K562 (cell line): ENCODE data around the gene SPHK1. TPM values are rescaled to one million over a fixed set of nuclear protein-coding genes. Genes with fewer than 3 reads are reported as not detected.

Experiments
- ATAC-seq: fragments of 200-7000 bp; cut with Tn5 transposase; 3 replicates; pipeline ENCODE4 v1.9.1; 2020; ENCODE audit warnings: moderate library complexity
- BruUV-seq: library from RNA; stranded (reverse); fragments of 400-500 nt; replicated peaks from 2 replicates; lab custom pipeline; 2021; lab: Mats Ljungman, UMichigan
- CTCF ChIA-PET: fragments of 300-600 bp; formaldehyde crosslinking; extraction: SDS; loops from one replicate; lab custom pipeline; 2021; ENCODE audit warnings: low intra/inter-chr PET ratio; lab: Yijun Ruan, JAX
- POLR2A ChIA-PET: fragments of 300-600, 350-650 bp; sonication (Branson Sonifier 250); formaldehyde crosslinking; extraction: SDS; loops from one replicate; lab custom pipeline; 2021; ENCODE audit warnings: antibody characterized with exemption, inconsistent platforms; lab: Yijun Ruan, JAX
- DNase-seq, 4 experiments: peaks; one replicate each; pipeline versions ENCODE4 v3.0.0 to v3.0.0-alpha.2; 2011 to 2018; ENCODE audit warnings: low spot score in 3 of 4, mixed read lengths in 3 of 4; ENCODE audit errors: extremely low read depth in 1 of 4
- FAIRE-seq: peaks from 2 replicates; lab custom pipeline; 2011; peaks lifted over from hg19 to GRCh38; lab: Jason Lieb, UNC
- H2AFZ ChIP-seq: 2 replicates; pipeline ENCODE4 v1.6.0; 2011; ENCODE audit warnings: low read depth, low read length, control low read depth, inconsistent platforms
- H3K27ac ChIP-seq: fragments of 200-600 bp; 3 replicates; pipeline ENCODE4 v1.8.0; 2011; ENCODE audit warnings: low read depth, mild to moderate bottlenecking, control low read depth, inconsistent platforms, low read length, moderate library complexity, mixed read lengths; ENCODE audit errors: extremely low read depth
- H3K27me3 ChIP-seq, 2 experiments: fragments of 300-600 bp in 1 of 2; 2 replicates in 1 of 2; 3 replicates in 1 of 2; pipeline versions ENCODE4 v1.6.0 to v1.8.0; 2011; ENCODE audit warnings: inconsistent platforms in 2 of 2, low read length in 2 of 2, mild to moderate bottlenecking in 1 of 2, mixed read lengths in 1 of 2, moderate library complexity in 1 of 2; ENCODE audit not compliant: control insufficient read depth in 2 of 2, insufficient read depth in 2 of 2
- H3K36me3 ChIP-seq: fragments of 300-600 bp; 3 replicates; pipeline ENCODE4 v1.8.0; 2011; ENCODE audit warnings: mild to moderate bottlenecking, low read length, inconsistent platforms; ENCODE audit not compliant: control insufficient read depth, insufficient read depth
- H3K4me1 ChIP-seq, 2 experiments: fragments of 200-600 bp in 1 of 2; replicated peaks in 1 of 2; 2 replicates in 1 of 2; 3 replicates in 1 of 2; pipeline versions ENCODE4 v1.5.1 to v1.8.0; 2011; ENCODE audit warnings: inconsistent platforms in 2 of 2, low read length in 2 of 2, mild to moderate bottlenecking in 1 of 2, mixed read lengths in 1 of 2, moderate library complexity in 1 of 2; ENCODE audit not compliant: control insufficient read depth in 2 of 2, insufficient read depth in 2 of 2
- H3K4me2 ChIP-seq: 2 replicates; pipeline ENCODE4 v1.6.1; 2011; ENCODE audit warnings: low read length, control low read depth, inconsistent platforms, mixed read lengths; ENCODE audit not compliant: insufficient read depth
- H3K4me3 ChIP-seq: fragments of 200-600 bp; sonication (generic), shearing (Covaris generic); 2 replicates; pipeline ENCODE4 v1.5.1; 2016; ENCODE audit warnings: control low read depth, inconsistent platforms
- H3K79me2 ChIP-seq: fragments of 200-600 bp; 3 replicates; pipeline ENCODE4 v1.8.0; 2011; ENCODE audit warnings: low read length, inconsistent platforms; ENCODE audit not compliant: control insufficient read depth, insufficient read depth
- H3K9ac ChIP-seq, 2 experiments: 2 replicates each; pipeline versions ENCODE4 v1.6.0 to v1.6.1; 2011; ENCODE audit warnings: low read depth in 2 of 2, low read length in 2 of 2, control low read depth in 1 of 2, inconsistent platforms in 1 of 2, mild to moderate bottlenecking in 1 of 2, mixed read lengths in 1 of 2; ENCODE audit not compliant: insufficient read depth in 1 of 2
- H3K9me1 ChIP-seq: one replicate; pipeline ENCODE4 v1.6.0; 2011; ENCODE audit warnings: inconsistent platforms, mild to moderate bottlenecking, low read length, moderate library complexity; ENCODE audit not compliant: control insufficient read depth, insufficient read depth
- H3K9me3 ChIP-seq: replicated peaks from 2 replicates; pipeline ENCODE4 v1.5.1; 2011; ENCODE audit warnings: low read depth, low read length, inconsistent platforms; ENCODE audit not compliant: control insufficient read depth, insufficient read depth
- H4K20me1 ChIP-seq: replicated peaks from 2 replicates; pipeline ENCODE4 v1.6.1; 2011; ENCODE audit warnings: low read length, inconsistent platforms, mixed read lengths; ENCODE audit not compliant: control insufficient read depth, insufficient read depth
- POLR2G ChIP-seq: fragments of 200-400 bp; formaldehyde crosslinking; IDR thresholded peaks from 2 replicates; pipeline ENCODE4 v1.6.1; 2017; ENCODE audit warnings: low read depth, mild to moderate bottlenecking, antibody characterized with exemption, low read length, moderate library complexity
- SIN3B ChIP-seq: fragments of 450-650 bp; IDR thresholded peaks from 2 replicates; pipeline ENCODE4 v1.6.1; 2017; ENCODE audit warnings: low read depth, mild to moderate bottlenecking, moderate library complexity
- SPI1 ChIP-seq: IDR thresholded peaks from 2 replicates; pipeline ENCODE4 v1.6.1; 2011; ENCODE audit warnings: low read depth, low read length, control low read depth, borderline replicate concordance
- ZFP36 ChIP-seq: fragments of 150-350 bp; IDR thresholded peaks from 2 replicates; pipeline ENCODE4 v1.6.1; 2018; ENCODE audit warnings: low read length, low read depth; ENCODE audit not compliant: partially characterized antibody
- WGBS: fragments of 100-300 bp; shearing (Covaris generic); methylation state at CpG from one replicate; pipeline ENCODE4 v1.1.6; 2016; ENCODE audit warnings: low coverage, mixed read lengths; ENCODE audit not compliant: insufficient coverage; ENCODE audit errors: missing lambda C conversion rate; 5-methylcytosine and 5-hydroxymethylcytosine counted together
- in situ Hi-C: fragments of 300-500 bp; cut with MboI; formaldehyde crosslinking; loops from 4 replicates; pipeline ENCODE4 v1.15.0; 2018; ENCODE audit warnings: inconsistent platforms, mixed read lengths
- intact Hi-C: fragments of 100-400 bp; cut with micrococcal nuclease; formaldehyde crosslinking; loops from 2 replicates; pipeline ENCODE4 v1.14.2; 2022
- polyA plus RNA-seq, 8 experiments: library from polyadenylated mRNA; depleted of rRNA in 4 of 8; stranded (reverse) in 5 of 8; unstranded in 3 of 8; fragments of >200 nt; fragmentation: Nextera tagmentation in 2 of 8; fragmentation: Illumina TruSeq in 1 of 8; extraction: Ambion mirVana in 2 of 8; extraction: Trizol in 1 of 8; gene quantifications; 2 replicates each; pipeline versions ENCODE4 v1.2.1 to v1.2.3, GENCODE V29; 2011 to 2014; ENCODE audit warnings: inconsistent platforms in 1 of 8, missing spikeins in 1 of 8
- total RNA-seq, 7 experiments: library from RNA; depleted of rRNA in 6 of 7; stranded (reverse); fragments of >200 nt in 6 of 7; fragmentation: Illumina TruSeq in 2 of 7; extraction: Trizol in 2 of 7; gene quantifications; 2 replicates each; pipeline versions ENCODE4 v1.2.1 to v1.2.3, GENCODE V29; 2011 to 2021; ENCODE audit warnings: low replicate concordance in 1 of 7

The SPHK1 gene
- total and polyA plus RNA-seq, 9 of the 15 experiments (the other 6 are each of a cell fraction or from before 2014, with no cell fraction given): 0.21 to 60.3 (median 14.5) TPM

GRCh38 chr17:76398523-76399174, 14.2 kb downstream of the SPHK1 start:
- in situ Hi-C loops: no loop called here
- no peak overlapping the region for H3K27ac ChIP-seq
- H3K79me2 ChIP-seq: no peaks in the 10 kb centered on the region
- peaks cover 88% of the 10 kb centered on the region for H3K36me3 ChIP-seq
- no peak overlapping the region for H3K4me2 ChIP-seq
- CTCF ChIA-PET: interaction anchor here (0.5 to 3.8 kb wide), 8 partner anchors 12 to 524 kb away, joined by 3 to 38 read pairs (median 3); partner anchors contain the start of gene SPHK1
- POLR2A ChIA-PET: interaction anchor here (0.8 to 2.4 kb wide), 6 partner anchors 10 to 125 kb away, joined by 3 to 15 read pairs (median 4); no protein-coding TSS in a partner anchor
- DNase-seq (no peak), ATAC-seq (peak; percentile 37), FAIRE-seq (peak; percentile 23)
- no peak overlapping the region for H2AFZ ChIP-seq
- TF ChIP-seq ZFP36: no peak
- 0 out of 2 replicates have a peak, but pooled peaks have one; percentile 3 for TF ChIP-seq SPI1
- no peak for TF ChIP-seq SIN3B
- 0 out of 2 replicates have a peak, but pooled peaks have one; percentile 3 for TF ChIP-seq POLR2G
- no TSS peak for BruUV-seq
- peaks cover 23% of the 10 kb centered on the region for H4K20me1 ChIP-seq
- intact Hi-C loops: loop anchor here (1.0 to 2.0 kb wide), 3 partner anchors 34 to 95 kb away; no protein-coding TSS in a partner anchor
- no peaks in the 10 kb centered on the region for H3K27me3 ChIP-seq
- peaks cover 0 to 9% of the 10 kb centered on the region in 2 experiments; a peak in 2 of 5 replicates for H3K4me1 ChIP-seq
- WGBS: 79% methylated on average over 18 of the region's 20 CpGs
- H3K9ac ChIP-seq: no peak overlapping the region
- H3K9me1 ChIP-seq: no peaks in the 10 kb centered on the region
- no peaks in the 10 kb centered on the region for H3K9me3 ChIP-seq
- H3K4me3 ChIP-seq: no peak overlapping the region
